GM12878 (cell line): ENCODE measurements around the gene BICD1.

Source experiments
- BACH1 ChIP-seq: fragments of 450-650 bp; IDR thresholded peaks from 2 replicates; pipeline ENCODE4 v1.6.1; 2017; ENCODE audit warnings: mild to moderate bottlenecking, borderline replicate concordance
- E2F8 ChIP-seq: fragments of 450-650 bp; IDR thresholded peaks from 2 replicates; pipeline ENCODE4 v1.6.1; 2018; ENCODE audit warnings: mild to moderate bottlenecking, low read depth, moderate library complexity; ENCODE audit not compliant: partially characterized antibody
- EZH2 ChIP-seq: IDR thresholded peaks from 2 replicates; pipeline ENCODE4 v1.6.1; 2012; ENCODE audit warnings: low read depth, mild to moderate bottlenecking, control low read depth, inconsistent platforms, low read length, borderline replicate concordance; ENCODE audit not compliant: control insufficient read depth
- MTA3 ChIP-seq: IDR thresholded peaks from 2 replicates; pipeline ENCODE4 v1.6.1; 2012; ENCODE audit warnings: low read length, inconsistent platforms, borderline replicate concordance
- NFYB ChIP-seq: IDR thresholded peaks from 2 replicates; pipeline ENCODE4 v1.6.1; 2011; ENCODE audit warnings: low read depth, mild to moderate bottlenecking, low read length, improper control_type of control experiment, moderate library complexity; ENCODE audit not compliant: insufficient read depth
- PAX5 ChIP-seq: IDR thresholded peaks from 2 replicates; pipeline ENCODE4 v1.6.1; 2011; ENCODE audit warnings: low read depth, low read length, borderline replicate concordance
- POLR2A ChIP-seq: IDR thresholded peaks from 2 replicates; pipeline ENCODE4 v1.6.1; 2011; ENCODE audit warnings: low read depth, mild to moderate bottlenecking, low read length
- RCOR1 ChIP-seq: conservative IDR thresholded peaks from 2 replicates; pipeline ENCODE4 v1.6.1; 2012; ENCODE audit warnings: low read depth, low read length, improper control_type of control experiment
- TF ChIP-seq, protein P1 (sequence below): IDR thresholded peaks from 2 replicates; pipeline ENCODE4 v1.6.1; 2011; ENCODE audit warnings: borderline replicate concordance, low read depth, mild to moderate bottlenecking, moderate library complexity, mixed read lengths, low read length; ENCODE audit not compliant: insufficient read depth; ENCODE audit errors: extremely low read length

- no peak for TF ChIP-seq EZH2
- TF ChIP-seq NFYB, result no peak
- TF ChIP-seq MTA3, result no peak
- no peak for TF ChIP-seq POLR2A
- no peak for TF ChIP-seq PAX5
- TF ChIP-seq RCOR1, result no peak
- no peak for TF ChIP-seq BACH1
- TF ChIP-seq E2F8, result no peak
- TF ChIP-seq, protein P1, sequence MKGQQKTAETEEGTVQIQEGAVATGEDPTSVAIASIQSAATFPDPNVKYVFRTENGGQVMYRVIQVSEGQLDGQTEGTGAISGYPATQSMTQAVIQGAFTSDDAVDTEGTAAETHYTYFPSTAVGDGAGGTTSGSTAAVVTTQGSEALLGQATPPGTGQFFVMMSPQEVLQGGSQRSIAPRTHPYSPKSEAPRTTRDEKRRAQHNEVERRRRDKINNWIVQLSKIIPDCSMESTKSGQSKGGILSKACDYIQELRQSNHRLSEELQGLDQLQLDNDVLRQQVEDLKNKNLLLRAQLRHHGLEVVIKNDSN, result no peak
Observed at GRCh38 chr12:32198555-32198954, 91.9 kb downstream of the BICD1 start.
